Measurements from ENCODE around the gene PSMD11.

Gene PSMD11

GRCh38 chr17:32491371-32492263, 47.3 kb downstream of the PSMD11 start:
- ATAC-seq, result no peak
- Mint-ChIP-seq H3K27me3 (no peaks in the 10 kb centered on the region), H3K36me3 (peaks cover 13% of the 10 kb centered on the region), H3K4me3 (peak overlapping the region; percentile 53), H3K9me3 (no peaks in the 10 kb centered on the region), H3K4me1 (peaks cover 73% of the 10 kb centered on the region), H3K27ac (peak overlapping the region; percentile 77)

- H3K27ac Mint-ChIP-seq, result peak overlapping the region; percentile 77
- H3K4me1 Mint-ChIP-seq, result peaks cover 77% of the 10 kb centered on the region
- peak overlapping the region; percentile 53 for H3K4me3 Mint-ChIP-seq
- H3K36me3 Mint-ChIP-seq, result peaks cover 13% of the 10 kb centered on the region
- no peaks in the 10 kb centered on the region for H3K27me3 Mint-ChIP-seq
- H3K9me3 Mint-ChIP-seq, result no peaks in the 10 kb centered on the region
- ATAC-seq, result no peak
Observed at GRCh38 chr17:32492264-32492589, 47.9 kb downstream of the PSMD11 start.

DNA sequence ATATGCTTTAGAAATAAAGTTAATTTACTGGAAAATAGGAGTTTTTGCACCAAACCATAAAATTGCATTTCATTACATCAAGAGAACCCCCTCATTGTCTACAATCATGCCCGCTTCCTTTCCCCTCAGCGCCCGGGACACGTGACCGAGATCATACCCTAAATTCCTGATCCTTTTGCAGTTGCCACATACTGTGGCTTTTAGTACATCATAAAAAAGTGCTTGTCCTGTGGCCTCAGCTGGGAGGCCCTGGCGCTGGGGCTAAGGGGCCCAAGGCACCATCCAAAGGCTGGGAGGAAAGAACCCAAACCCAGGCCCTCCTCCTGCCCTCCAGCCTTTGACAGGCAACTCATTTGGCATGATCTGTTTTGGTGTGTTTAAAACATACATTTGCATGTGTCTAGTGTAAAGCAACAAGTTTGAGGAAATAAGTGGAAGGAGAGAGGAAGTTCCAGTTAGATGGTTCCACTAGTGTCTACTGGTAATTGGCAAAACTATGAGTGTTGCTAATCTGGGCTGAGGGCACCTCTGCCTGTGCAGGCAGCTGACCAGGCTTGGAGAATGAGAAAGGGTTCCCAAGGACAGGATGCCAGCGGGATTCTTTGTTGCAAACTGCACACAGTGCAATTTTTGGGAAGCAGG, 48.5 kb downstream of the PSMD11 start:
- peaks cover 72% of the 10 kb centered on the region for H3K4me1 Mint-ChIP-seq
- H3K4me3 Mint-ChIP-seq, result peak overlapping the region; percentile 30
- peaks cover 13% of the 10 kb centered on the region for H3K36me3 Mint-ChIP-seq
- no peak for ATAC-seq
- H3K9me3 Mint-ChIP-seq, result no peaks in the 10 kb centered on the region
- H3K27me3 Mint-ChIP-seq, result no peaks in the 10 kb centered on the region
- peak overlapping the region; percentile 77 for H3K27ac Mint-ChIP-seq

DNA sequence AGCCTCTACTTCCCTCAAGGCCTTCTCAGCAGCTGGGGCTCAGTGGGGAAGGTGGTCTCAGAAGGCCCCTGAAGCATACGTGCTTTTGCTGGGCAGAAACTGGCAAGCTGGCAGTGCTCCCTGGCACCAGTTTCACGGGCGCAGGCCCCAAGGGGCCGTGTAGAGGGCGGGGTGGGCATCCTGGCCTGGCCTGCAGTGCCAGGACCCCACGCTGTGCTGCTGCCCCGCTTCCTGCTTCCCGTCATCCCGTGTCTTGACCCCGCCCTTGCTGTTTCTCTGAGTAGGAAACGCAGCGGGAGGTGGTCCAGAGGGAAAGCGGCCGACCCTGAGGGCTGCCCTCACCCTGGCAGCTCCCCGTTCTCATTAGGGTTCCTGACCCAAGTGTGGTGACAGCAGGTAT, 49.3 kb downstream of the PSMD11 start:
- peaks cover 64% of the 10 kb centered on the region for H3K4me1 Mint-ChIP-seq
- no peaks in the 10 kb centered on the region for H3K27me3 Mint-ChIP-seq
- peak overlapping the region; percentile 77 for H3K27ac Mint-ChIP-seq
- H3K9me3 Mint-ChIP-seq, result no peaks in the 10 kb centered on the region
- no peak for ATAC-seq
- H3K36me3 Mint-ChIP-seq, result peaks cover 13% of the 10 kb centered on the region
- H3K4me3 Mint-ChIP-seq, result no peak overlapping the region

- Mint-ChIP-seq H3K27ac (no peak overlapping the region), H3K36me3 (peaks cover 12% of the 10 kb centered on the region), H3K4me3 (no peak overlapping the region), H3K4me1 (peaks cover 59% of the 10 kb centered on the region), H3K9me3 (no peaks in the 10 kb centered on the region), H3K27me3 (no peaks in the 10 kb centered on the region)
- no peak for ATAC-seq
Observed at GRCh38 chr17:32493976-32494513, 49.7 kb downstream of the PSMD11 start.

GRCh38 chr17:32494621-32495358, 50.5 kb downstream of the PSMD11 start:
- ATAC-seq, result no peak
- Mint-ChIP-seq H3K27me3 (no peaks in the 10 kb centered on the region), H3K27ac (no peak overlapping the region), H3K4me3 (no peak overlapping the region), H3K36me3 (peaks cover 5% of the 10 kb centered on the region), H3K9me3 (no peaks in the 10 kb centered on the region), H3K4me1 (peaks cover 52% of the 10 kb centered on the region)

- ATAC-seq, result peak; percentile 44
- Mint-ChIP-seq H3K27ac (no peak overlapping the region), H3K27me3 (no peaks in the 10 kb centered on the region), H3K4me1 (peaks cover 46% of the 10 kb centered on the region), H3K36me3 (no peaks in the 10 kb centered on the region), H3K9me3 (no peaks in the 10 kb centered on the region), H3K4me3 (no peak overlapping the region)
Observed at GRCh38 chr17:32495359-32496231, 51.3 kb downstream of the PSMD11 start.

DNA sequence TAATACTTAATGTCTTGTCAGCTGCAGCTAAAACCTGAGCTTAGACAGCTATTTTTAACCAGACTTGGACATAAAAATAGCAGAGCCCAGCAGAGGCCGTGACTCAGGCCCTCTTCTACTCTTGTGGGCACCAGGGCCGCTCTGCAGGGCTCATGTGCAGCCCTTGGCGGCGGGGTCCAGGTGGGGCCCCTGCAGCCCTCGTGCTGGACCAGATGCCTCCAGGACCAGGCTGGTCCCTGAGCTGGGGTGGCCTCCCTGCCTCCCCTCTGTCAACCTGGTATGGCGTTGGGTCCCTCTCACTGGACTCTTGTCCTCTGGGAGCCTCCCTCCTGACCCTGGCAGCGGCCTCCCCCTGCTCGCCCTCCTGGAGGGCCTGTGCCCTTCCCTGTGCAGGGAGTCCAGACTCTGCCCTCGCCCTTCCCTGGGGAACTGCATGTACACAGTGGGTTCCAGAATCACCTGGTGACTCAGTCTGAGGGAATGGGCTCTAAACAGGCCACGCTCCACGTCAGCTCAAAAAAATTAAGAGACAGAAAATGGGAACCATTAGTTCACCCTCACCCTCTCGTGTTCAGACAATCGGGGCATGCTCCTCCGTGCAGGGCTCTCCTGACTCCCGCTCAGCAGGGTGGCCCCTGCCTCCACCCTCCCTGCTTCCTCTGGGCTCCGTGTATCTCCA, 52.2 kb downstream of the PSMD11 start:
- no peaks in the 10 kb centered on the region for H3K36me3 Mint-ChIP-seq
- peaks cover 37% of the 10 kb centered on the region for H3K4me1 Mint-ChIP-seq
- H3K27ac Mint-ChIP-seq, result no peak overlapping the region
- H3K4me3 Mint-ChIP-seq, result no peak overlapping the region
- H3K27me3 Mint-ChIP-seq, result no peaks in the 10 kb centered on the region
- H3K9me3 Mint-ChIP-seq, result no peaks in the 10 kb centered on the region
- no peak for ATAC-seq

DNA sequence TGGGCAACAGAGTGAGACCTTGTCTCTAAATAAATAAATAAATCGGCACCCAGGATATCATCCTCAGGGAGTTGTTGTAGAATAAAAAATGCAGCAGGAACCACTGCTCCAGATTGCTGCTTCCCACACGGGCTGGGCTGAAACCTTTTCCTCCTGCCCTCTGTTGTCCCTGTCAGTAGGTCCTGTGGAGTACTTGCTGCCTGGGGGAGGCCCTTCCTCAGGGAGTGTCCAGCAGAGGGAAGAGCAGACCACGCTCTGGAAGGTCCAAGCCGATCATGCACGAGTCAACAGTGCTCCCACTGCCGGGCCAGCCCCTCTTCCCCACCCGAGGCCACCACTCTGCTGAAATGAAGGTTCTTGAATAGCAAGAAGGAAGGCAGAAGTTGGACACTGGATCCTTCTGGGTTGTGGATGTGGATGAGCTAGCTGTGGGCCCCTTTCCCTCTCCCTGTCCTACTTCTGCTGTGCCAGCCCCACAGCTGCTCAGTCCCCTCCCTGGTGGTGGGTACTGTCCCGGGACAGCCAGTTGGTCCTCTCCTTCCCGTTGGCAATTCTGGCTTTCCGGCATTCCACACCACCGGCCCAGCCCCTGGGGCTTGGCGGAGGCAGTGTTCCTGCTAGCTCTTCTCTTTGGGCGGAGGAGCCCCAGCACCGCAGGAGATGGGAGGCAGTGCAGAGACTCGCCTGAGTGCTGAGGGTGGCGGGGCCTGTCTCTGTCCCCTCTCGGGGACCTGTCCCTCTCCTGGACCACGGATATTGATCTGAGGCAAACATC, 53.3 kb downstream of the PSMD11 start:
- Mint-ChIP-seq H3K4me3 (no peak overlapping the region), H3K9me3 (no peaks in the 10 kb centered on the region), H3K4me1 (peaks cover 36% of the 10 kb centered on the region), H3K27ac (peak overlapping the region; percentile 31), H3K36me3 (no peaks in the 10 kb centered on the region), H3K27me3 (no peaks in the 10 kb centered on the region)
- no peak for ATAC-seq

DNA sequence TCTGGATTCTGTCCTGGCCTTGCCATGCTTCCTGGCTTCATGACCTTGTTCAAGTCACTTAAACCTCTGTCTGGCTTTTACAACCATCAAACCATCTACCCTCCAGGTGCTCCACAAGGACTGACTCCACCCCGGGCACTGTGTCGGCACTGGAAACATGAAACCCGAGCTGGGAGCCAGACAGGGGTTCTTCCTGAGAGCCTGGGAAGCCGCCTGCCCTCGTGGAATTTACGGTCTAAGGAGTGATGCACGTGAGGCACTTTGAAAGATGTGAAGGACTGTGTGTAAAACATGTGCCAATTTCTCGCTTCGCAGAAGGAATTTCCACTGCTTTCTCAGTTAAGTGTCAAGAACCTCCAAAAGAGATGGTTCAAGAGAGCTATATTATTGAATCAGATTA, 54.1 kb downstream of the PSMD11 start:
- H3K36me3 Mint-ChIP-seq, result no peaks in the 10 kb centered on the region
- H3K27me3 Mint-ChIP-seq, result no peaks in the 10 kb centered on the region
- H3K4me3 Mint-ChIP-seq, result no peak overlapping the region
- no peak for ATAC-seq
- H3K4me1 Mint-ChIP-seq, result peaks cover 36% of the 10 kb centered on the region
- H3K27ac Mint-ChIP-seq, result peak overlapping the region; percentile 31
- H3K9me3 Mint-ChIP-seq, result no peaks in the 10 kb centered on the region

DNA sequence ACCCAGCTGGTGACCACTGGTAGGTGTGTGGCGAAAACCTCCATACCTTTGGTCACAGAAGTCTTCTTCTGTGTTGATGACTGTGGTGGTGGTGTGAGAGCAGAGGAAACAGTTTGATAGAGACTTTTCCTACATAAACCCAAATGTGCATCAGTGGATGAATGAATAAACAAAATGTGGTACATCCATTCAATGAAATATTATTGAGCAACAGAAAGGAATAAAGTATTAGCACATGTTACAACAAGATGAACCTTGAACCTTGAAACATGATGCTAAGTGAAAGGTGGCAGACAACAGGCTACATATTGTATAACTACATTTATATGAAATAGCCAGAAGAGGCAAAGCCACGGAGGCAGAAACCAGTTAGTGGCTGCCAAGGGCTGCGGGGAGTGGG, 57.7 kb downstream of the PSMD11 start:
- no peak overlapping the region for H3K4me3 Mint-ChIP-seq
- H3K36me3 Mint-ChIP-seq, result no peaks in the 10 kb centered on the region
- no peak for ATAC-seq
- peaks cover 45% of the 10 kb centered on the region for H3K4me1 Mint-ChIP-seq
- H3K27ac Mint-ChIP-seq, result peak overlapping the region; percentile 83
- H3K27me3 Mint-ChIP-seq, result no peaks in the 10 kb centered on the region
- no peaks in the 10 kb centered on the region for H3K9me3 Mint-ChIP-seq

DNA sequence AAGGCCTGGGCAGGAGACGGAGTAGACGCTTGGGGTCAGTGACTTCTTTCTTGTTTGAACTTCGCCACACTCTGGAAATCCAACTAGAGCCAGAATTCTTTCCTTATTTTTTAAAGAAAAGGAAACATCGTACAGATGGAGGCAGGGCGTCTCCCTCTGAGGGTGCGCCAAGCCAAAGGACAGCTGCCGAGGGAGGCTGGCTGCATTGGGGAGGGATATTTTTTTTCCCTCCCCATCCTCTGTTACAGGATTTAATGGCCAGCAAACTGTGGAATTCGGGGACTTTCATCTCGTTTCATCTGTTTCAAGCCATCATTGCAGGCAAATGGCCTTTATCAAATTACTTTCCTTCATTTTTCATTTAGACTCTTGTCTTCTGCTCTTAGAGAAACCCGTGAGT, 58.4 kb downstream of the PSMD11 start:
- Mint-ChIP-seq H3K27me3 (no peaks in the 10 kb centered on the region), H3K36me3 (no peaks in the 10 kb centered on the region), H3K4me1 (peaks cover 45% of the 10 kb centered on the region), H3K4me3 (no peak overlapping the region), H3K9me3 (no peaks in the 10 kb centered on the region), H3K27ac (peak overlapping the region; percentile 83)
- ATAC-seq, result no peak

GRCh38 chr17:32503251-32504165, 59.2 kb downstream of the PSMD11 start:
- H3K4me1 Mint-ChIP-seq, result peaks cover 47% of the 10 kb centered on the region
- peak overlapping the region; percentile 50 for H3K4me3 Mint-ChIP-seq
- ATAC-seq, result peak; percentile 98
- no peaks in the 10 kb centered on the region for H3K36me3 Mint-ChIP-seq
- no peaks in the 10 kb centered on the region for H3K27me3 Mint-ChIP-seq
- peak overlapping the region; percentile 83 for H3K27ac Mint-ChIP-seq
- no peaks in the 10 kb centered on the region for H3K9me3 Mint-ChIP-seq
